Dermis blood vessel endothelial cell (primary cell): ENCODE results near the gene BRCC3. TPM values are rescaled to one million over a fixed set of nuclear protein-coding genes. Genes with fewer than 3 reads are reported as not detected.
"Not testable (repeated sequence)": the region's sequence is repeated elsewhere in the genome, so short reads cannot be mapped to it uniquely, and the experiment has no call there.

ENCODE experiments used
- DNase-seq: peaks from one replicate; pipeline ENCODE4 v3.0.0; 2010
- total RNA-seq: library from RNA; depleted of rRNA; stranded (reverse); fragments of >200 nt; gene quantifications from 2 replicates; pipeline ENCODE4 v1.2.3, GENCODE V29; 2014

Gene BRCC3
- total RNA-seq, 1 donor from 2014 or later = 17.4 TPM

GRCh38 chrX:155144926-155145325, 73.6 kb downstream of the BRCC3 start:
- no peak for DNase-seq

- not testable (repeated sequence) for DNase-seq
Measured at GRCh38 chrX:155147612-155148011, 76.3 kb downstream of the BRCC3 start.

GRCh38 chrX:155148166-155148565, 76.9 kb downstream of the BRCC3 start:
- DNase-seq = not testable (repeated sequence)

- peak; percentile 46 for DNase-seq
Measured at GRCh38 chrX:155148724-155149537, 77.6 kb downstream of the BRCC3 start.

GRCh38 chrX:155169881-155170280, 98.6 kb downstream of the BRCC3 start:
- no peak for DNase-seq

Other genes starting within 250 kb of the BRCC3 start
- not detected in 2 replicates for gene SMIM9, start 236.8 kb upstream of the BRCC3 start, total RNA-seq
- 2.7 and 6.6 TPM in 2 replicates for gene F8A1, start 185.2 kb upstream of the BRCC3 start, total RNA-seq
- gene F8, start 48.8 kb upstream of the BRCC3 start, total RNA-seq = 12.4 and 19.1 TPM in 2 replicates
- gene FUNDC2, start 44.7 kb upstream of the BRCC3 start, total RNA-seq = 84.2 and 95.1 TPM in 2 replicates
- gene CMC4, start 372 bp upstream of the BRCC3 start, total RNA-seq = 11.7 and 16.3 TPM in 2 replicates
- 3.1 and 9.9 TPM in 2 replicates for gene MTCP1, start 372 bp upstream of the BRCC3 start, total RNA-seq
- 69.6 and 79.0 TPM in 2 replicates for gene VBP1, start 145.0 kb downstream of the BRCC3 start, total RNA-seq
- gene RAB39B, start 193.0 kb downstream of the BRCC3 start, total RNA-seq = 0.14 and 0.17 TPM in 2 replicates